BLaER1 (cell line): ENCODE results near the gene TP53INP2.
"Not testable (repeated sequence)": the region's sequence is repeated elsewhere in the genome, so short reads cannot be mapped to it uniquely, and the experiment has no call there.

Experiments
- H3K27ac ChIP-seq: shearing (Covaris generic); formaldehyde crosslinking; 2 replicates; pipeline ENCODE4 v1.8.1; 2022
- H3K27me3 ChIP-seq: shearing (Covaris generic); formaldehyde crosslinking; 2 replicates; pipeline ENCODE4 v1.8.1; 2022
- H3K36me3 ChIP-seq: shearing (Covaris generic); formaldehyde crosslinking; 2 replicates; pipeline ENCODE4 v1.8.1; 2022
- H3K4me1 ChIP-seq: shearing (Covaris generic); formaldehyde crosslinking; 2 replicates; pipeline ENCODE4 v1.8.1; 2022
- H3K4me2 ChIP-seq: shearing (Covaris generic); formaldehyde crosslinking; 2 replicates; pipeline ENCODE4 v1.8.1; 2022
- H3K4me3 ChIP-seq: shearing (Covaris generic); formaldehyde crosslinking; 2 replicates; pipeline ENCODE4 v1.8.1; 2022
- H3K9ac ChIP-seq: shearing (Covaris generic); formaldehyde crosslinking; 2 replicates; pipeline ENCODE4 v1.8.1; 2022
- H3K9me3 ChIP-seq: shearing (Covaris generic); formaldehyde crosslinking; 2 replicates; pipeline ENCODE4 v1.8.1; 2022
- H4K20me1 ChIP-seq: shearing (Covaris generic); formaldehyde crosslinking; 2 replicates; pipeline ENCODE4 v1.8.1; 2022
- Cebpa-rat ChIP-seq: shearing (Covaris generic); IDR thresholded peaks from 2 replicates; pipeline ENCODE4 v1.8.1; 2022

The TP53INP2 gene

DNA sequence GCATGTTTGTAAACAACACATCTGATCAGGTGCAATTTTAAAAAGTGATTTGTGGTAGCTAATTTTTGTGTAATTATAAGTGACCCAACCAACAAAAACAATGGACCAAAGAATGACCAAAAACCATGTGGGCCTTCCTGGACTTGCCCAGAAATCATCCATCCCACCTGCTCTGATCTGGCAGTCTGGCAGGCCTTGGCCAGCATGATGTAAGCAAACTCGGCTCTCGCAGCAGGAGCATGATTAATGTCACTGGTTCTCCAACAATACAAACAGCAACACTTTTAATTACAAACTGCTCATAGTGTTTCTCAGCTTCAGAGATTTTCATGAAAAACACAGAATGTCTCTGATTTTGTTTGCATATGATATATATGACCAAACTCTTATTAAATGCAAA is 16.1 kb downstream of the TP53INP2 start:
- Histone ChIP-seq H3K27ac (no peak overlapping the region), H4K20me1 (no peaks in the 10 kb centered on the region), H3K4me2 (no peak overlapping the region), H3K36me3 (peaks cover 65% of the 10 kb centered on the region), H3K4me3 (no peak overlapping the region), H3K9ac (no peak overlapping the region), H3K4me1 (no peaks in the 10 kb centered on the region), H3K9me3 (no peaks in the 10 kb centered on the region), H3K27me3 (no peaks in the 10 kb centered on the region)
- TF ChIP-seq Cebpa-rat: no peak

GRCh38 chr20:34722560-34722959 is 18.4 kb downstream of the TP53INP2 start:
- H3K4me3 ChIP-seq, H3K27ac ChIP-seq, H3K4me1 ChIP-seq, H3K27me3 ChIP-seq, H4K20me1 ChIP-seq, H3K9me3 ChIP-seq, H3K4me2 ChIP-seq, H3K9ac ChIP-seq: not testable (repeated sequence)
- peaks cover 74% of the 10 kb centered on the region for H3K36me3 ChIP-seq

- peaks cover 78% of the 10 kb centered on the region for H3K36me3 ChIP-seq
- H3K27ac ChIP-seq: no peak overlapping the region
- no peak overlapping the region for H3K4me3 ChIP-seq
- H3K4me1 ChIP-seq: no peaks in the 10 kb centered on the region
- H4K20me1 ChIP-seq: no peaks in the 10 kb centered on the region
- H3K4me2 ChIP-seq: no peak overlapping the region
- no peaks in the 10 kb centered on the region for H3K27me3 ChIP-seq
- no peak for TF ChIP-seq Cebpa-rat
- H3K9me3 ChIP-seq: no peaks in the 10 kb centered on the region
- no peak overlapping the region for H3K9ac ChIP-seq
Measured at GRCh38 chr20:34724172-34724571, 20.0 kb downstream of the TP53INP2 start.

DNA sequence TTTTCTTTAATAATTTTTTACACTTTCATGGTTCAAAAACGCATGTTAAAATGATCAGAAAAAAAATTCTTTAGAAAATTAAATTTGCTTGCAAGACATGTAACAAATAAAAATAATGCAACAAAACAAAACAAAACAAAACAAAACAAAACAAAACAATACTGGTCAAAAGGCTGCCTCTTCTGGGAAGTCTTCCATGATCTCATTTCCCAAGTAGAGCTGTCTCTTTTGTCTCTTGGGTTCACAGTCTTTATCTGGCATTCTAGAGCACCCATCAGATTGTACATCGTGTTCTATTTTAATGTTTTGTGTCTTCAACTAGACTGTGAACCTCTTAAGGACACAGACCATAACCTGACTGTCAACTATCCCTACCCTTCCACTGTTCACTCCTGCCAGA is 25.3 kb downstream of the TP53INP2 start:
- no peak overlapping the region for H3K27ac ChIP-seq
- no peak for TF ChIP-seq Cebpa-rat
- no peaks in the 10 kb centered on the region for H4K20me1 ChIP-seq
- H3K36me3 ChIP-seq: peaks cover 90% of the 10 kb centered on the region
- no peaks in the 10 kb centered on the region for H3K4me1 ChIP-seq
- no peak overlapping the region for H3K9ac ChIP-seq
- H3K4me2 ChIP-seq: no peak overlapping the region
- no peaks in the 10 kb centered on the region for H3K9me3 ChIP-seq
- H3K4me3 ChIP-seq: no peak overlapping the region
- no peaks in the 10 kb centered on the region for H3K27me3 ChIP-seq

DNA sequence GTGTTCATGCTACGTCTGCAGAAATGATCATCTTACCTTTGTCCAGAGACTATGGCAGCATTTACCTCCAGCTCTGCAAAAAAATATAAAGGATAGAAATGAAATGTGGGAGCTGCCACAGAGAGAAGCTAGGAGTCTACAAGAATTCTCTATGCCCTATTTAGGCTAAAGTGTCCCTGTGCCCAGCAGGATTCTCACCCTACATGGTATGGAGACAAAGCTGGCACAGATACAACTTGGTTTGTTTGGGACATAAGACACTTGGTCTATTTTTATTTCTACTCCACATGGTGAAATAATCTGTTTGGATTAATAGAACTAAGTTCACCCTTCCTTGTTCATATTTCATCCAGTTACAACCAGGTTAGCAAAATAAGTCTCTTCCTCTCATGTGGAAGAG is 28.4 kb downstream of the TP53INP2 start:
- Histone ChIP-seq H3K9ac (no peak overlapping the region), H3K4me1 (peaks cover 2% of the 10 kb centered on the region), H4K20me1 (no peaks in the 10 kb centered on the region), H3K27me3 (no peaks in the 10 kb centered on the region), H3K4me2 (no peak overlapping the region), H3K4me3 (no peak overlapping the region), H3K27ac (no peak overlapping the region), H3K9me3 (no peaks in the 10 kb centered on the region), H3K36me3 (peaks cover 80% of the 10 kb centered on the region)
- no peak for TF ChIP-seq Cebpa-rat

DNA sequence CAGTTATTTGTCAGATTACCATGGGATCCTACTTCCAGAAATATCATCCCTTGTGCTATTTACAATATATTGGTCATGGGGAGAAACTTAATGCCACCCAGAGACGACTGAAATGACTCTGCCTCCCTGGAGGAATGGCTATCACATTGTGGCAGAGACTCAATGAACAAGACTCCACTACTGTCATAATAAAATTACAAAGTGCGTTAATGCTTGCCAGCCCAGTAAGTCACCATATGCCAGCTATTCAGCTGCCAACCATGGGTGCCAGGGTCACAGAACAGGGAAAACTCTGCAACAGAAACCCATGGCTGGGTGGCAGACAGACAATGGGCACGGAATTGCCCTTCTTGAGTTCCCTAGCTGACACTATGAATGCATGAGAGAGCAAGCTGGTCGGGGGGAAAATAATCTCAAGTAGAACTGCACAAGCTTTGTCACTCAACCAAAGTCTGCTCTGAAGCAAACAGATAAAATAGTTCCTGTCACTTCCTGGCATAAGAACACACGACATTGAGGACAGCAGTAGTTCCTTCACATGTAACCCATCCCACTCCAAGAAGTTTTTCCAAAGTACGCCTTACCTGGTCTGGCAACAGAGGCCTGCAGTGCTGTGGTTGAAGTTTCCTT is 32.1 kb downstream of the TP53INP2 start:
- Histone ChIP-seq H3K4me2 (no peak overlapping the region), H3K27ac (no peak overlapping the region), H4K20me1 (no peaks in the 10 kb centered on the region), H3K27me3 (no peaks in the 10 kb centered on the region), H3K4me3 (no peak overlapping the region), H3K36me3 (peaks cover 72% of the 10 kb centered on the region), H3K9me3 (no peaks in the 10 kb centered on the region), H3K9ac (no peak overlapping the region), H3K4me1 (peaks cover 8% of the 10 kb centered on the region)
- no peak for TF ChIP-seq Cebpa-rat

GRCh38 chr20:34743039-34743438 is 38.9 kb downstream of the TP53INP2 start:
- Histone ChIP-seq H3K4me1 (peaks cover 1% of the 10 kb centered on the region), H3K9me3 (no peaks in the 10 kb centered on the region), H3K27me3 (no peaks in the 10 kb centered on the region), H3K9ac (no peak overlapping the region), H3K36me3 (peaks cover 88% of the 10 kb centered on the region), H3K4me2 (no peak overlapping the region), H4K20me1 (no peaks in the 10 kb centered on the region), H3K27ac (no peak overlapping the region), H3K4me3 (no peak overlapping the region)
- no peak for TF ChIP-seq Cebpa-rat

DNA sequence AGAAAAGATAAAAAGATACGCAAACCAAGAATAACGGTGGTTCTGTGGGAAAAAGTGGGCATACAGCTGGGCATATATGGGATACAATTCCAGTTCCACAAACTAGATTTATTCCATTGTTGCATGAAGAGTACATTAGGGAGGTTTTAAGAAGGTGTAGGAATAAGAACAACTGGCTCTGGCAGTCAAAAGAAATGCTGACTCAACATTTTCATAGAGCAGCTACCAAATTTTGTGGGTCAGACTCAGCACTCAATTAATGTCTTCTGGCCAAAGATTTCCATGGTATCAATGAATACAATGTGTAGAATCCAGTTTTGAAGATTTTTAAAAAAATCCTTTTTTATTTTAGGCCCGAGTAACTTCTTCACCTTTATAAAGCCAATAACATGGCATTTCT is 40.2 kb downstream of the TP53INP2 start:
- Histone ChIP-seq H3K4me3 (no peak overlapping the region), H3K27me3 (no peaks in the 10 kb centered on the region), H3K9ac (no peak overlapping the region), H3K36me3 (peaks cover 94% of the 10 kb centered on the region), H4K20me1 (no peaks in the 10 kb centered on the region), H3K9me3 (no peaks in the 10 kb centered on the region), H3K4me1 (no peaks in the 10 kb centered on the region), H3K4me2 (no peak overlapping the region), H3K27ac (no peak overlapping the region)
- no peak for TF ChIP-seq Cebpa-rat

DNA sequence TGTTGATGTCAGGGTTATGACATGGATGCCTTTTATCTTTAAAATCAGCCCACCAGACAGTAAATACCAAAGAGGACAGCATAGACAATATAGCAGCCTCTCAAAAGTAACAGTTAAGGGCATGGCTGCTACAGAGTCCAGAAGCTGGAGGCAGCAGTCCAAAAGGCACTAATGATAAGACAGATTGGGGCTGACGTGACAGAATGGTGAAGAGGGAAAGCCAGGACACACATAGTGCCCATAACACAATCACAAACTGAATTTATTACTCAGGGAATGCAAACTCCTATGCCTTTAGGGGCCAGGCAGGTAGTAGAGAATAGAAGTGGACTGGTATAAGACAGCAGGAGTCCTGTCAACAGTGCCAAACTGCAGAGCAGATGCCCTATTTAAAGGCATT is 40.7 kb downstream of the TP53INP2 start:
- H3K36me3 ChIP-seq: peaks cover 94% of the 10 kb centered on the region
- H3K27ac ChIP-seq: no peak overlapping the region
- H3K9ac ChIP-seq: no peak overlapping the region
- no peak overlapping the region for H3K4me3 ChIP-seq
- H4K20me1 ChIP-seq: no peaks in the 10 kb centered on the region
- no peaks in the 10 kb centered on the region for H3K9me3 ChIP-seq
- no peaks in the 10 kb centered on the region for H3K27me3 ChIP-seq
- H3K4me1 ChIP-seq: no peaks in the 10 kb centered on the region
- no peak for TF ChIP-seq Cebpa-rat
- no peak overlapping the region for H3K4me2 ChIP-seq

GRCh38 chr20:34746674-34747073 is 42.5 kb downstream of the TP53INP2 start:
- Histone ChIP-seq H3K27ac (no peak overlapping the region), H3K9me3 (no peaks in the 10 kb centered on the region), H4K20me1 (no peaks in the 10 kb centered on the region), H3K27me3 (no peaks in the 10 kb centered on the region), H3K9ac (no peak overlapping the region), H3K36me3 (peaks cover 91% of the 10 kb centered on the region), H3K4me3 (no peak overlapping the region), H3K4me1 (no peaks in the 10 kb centered on the region), H3K4me2 (no peak overlapping the region)
- no peak for TF ChIP-seq Cebpa-rat

DNA sequence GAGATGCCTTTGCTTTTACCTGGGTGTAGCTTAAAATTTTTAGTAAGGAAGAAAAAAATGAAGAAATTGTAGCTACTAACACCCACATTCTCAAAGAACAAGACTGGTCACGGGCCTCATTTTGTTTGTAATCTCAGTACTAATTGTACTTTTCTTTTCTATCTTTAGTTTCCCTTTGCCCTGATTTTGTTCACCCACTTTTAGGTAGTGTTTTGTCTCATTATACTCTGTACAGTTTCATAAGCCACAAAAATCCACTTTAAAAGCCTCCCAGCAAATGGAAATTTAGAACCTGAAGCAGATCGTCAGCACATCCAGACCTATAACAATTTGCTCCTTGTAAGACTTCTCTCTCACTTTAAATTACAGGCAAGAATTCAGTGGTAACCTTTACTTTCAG is 43.3 kb downstream of the TP53INP2 start:
- Histone ChIP-seq H3K36me3 (peaks cover 91% of the 10 kb centered on the region), H3K9me3 (no peaks in the 10 kb centered on the region), H3K4me2 (no peak overlapping the region), H3K27ac (no peak overlapping the region), H3K4me3 (no peak overlapping the region), H3K27me3 (no peaks in the 10 kb centered on the region), H3K9ac (no peak overlapping the region), H3K4me1 (no peaks in the 10 kb centered on the region), H4K20me1 (no peaks in the 10 kb centered on the region)
- no peak for TF ChIP-seq Cebpa-rat
